GM19099 (cell line): Measurements from ENCODE around the gene SIRT4.

Experiments
- POLR2A ChIP-seq: IDR thresholded peaks from 3 replicates; pipeline ENCODE4 v1.6.1; 2011; ENCODE audit warnings: low read depth; ENCODE audit not compliant: insufficient read length; ENCODE audit errors: extremely low read depth

SIRT4 gene

GRCh38 chr12:120346031-120346430 lies 43.9 kb downstream of the SIRT4 start:
- no peak for TF ChIP-seq POLR2A

DNA sequence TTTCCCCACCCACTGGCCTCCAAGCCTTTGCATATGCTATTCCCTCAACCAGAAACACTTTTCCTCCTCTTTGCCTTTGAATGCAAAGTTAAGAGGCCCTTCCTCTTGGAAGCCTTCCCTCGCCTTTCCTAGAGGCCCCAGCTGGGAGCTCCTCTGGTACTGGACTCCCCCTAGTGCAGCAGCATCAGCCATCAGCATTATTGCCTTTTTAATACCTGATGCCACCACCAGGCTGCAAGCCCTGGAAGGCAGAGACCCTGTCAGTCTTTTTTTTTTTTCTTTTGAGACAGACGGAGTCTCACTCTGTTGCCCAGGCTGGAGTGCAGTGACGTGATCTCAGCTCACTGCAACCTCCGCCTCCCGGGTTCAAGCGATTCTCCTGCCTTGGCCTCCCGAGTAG lies 44.6 kb downstream of the SIRT4 start:
- no peak for TF ChIP-seq POLR2A

DNA sequence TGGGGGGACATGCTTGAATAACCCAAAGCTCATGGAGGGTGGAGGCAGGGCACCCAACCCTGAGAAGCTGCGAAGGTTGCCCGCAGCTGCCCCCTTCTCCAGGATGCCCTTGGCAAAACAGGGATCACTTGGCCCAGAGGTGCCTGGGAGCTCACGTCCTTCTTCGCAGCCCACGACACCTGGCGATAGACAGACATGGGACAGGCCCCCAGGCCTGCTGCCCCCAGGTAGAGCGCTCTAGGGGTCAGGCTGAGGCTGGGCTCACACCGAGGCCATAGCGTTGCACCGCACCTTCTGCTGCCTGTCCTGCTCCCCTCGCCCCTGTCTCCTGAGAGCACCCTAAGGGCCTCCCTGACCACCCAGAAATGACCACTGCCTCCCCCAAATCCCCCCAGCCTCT lies 45.6 kb downstream of the SIRT4 start:
- no peak for TF ChIP-seq POLR2A

GRCh38 chr12:120350576-120351350 lies 48.6 kb downstream of the SIRT4 start:
- no peak for TF ChIP-seq POLR2A

DNA sequence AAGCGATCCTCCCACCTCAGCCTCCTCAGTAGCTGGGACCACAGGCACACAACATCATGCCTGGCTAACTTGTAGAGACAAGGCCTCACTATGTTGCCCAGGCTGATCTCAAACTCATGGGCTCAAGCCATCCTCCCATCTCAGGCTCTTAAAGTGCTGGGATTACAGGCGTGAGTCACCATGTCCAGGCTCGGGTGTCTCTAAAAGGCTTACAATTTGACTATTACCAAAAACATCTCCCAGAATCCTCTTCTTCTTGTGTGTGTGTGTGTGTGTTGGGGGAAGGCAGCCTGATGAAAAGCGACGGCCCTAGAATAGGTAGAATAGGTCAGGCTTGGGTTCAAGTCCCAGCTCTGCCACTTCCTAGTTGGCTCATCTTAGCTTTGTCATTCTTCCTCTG lies 50.0 kb downstream of the SIRT4 start:
- TF ChIP-seq POLR2A, result no peak

DNA sequence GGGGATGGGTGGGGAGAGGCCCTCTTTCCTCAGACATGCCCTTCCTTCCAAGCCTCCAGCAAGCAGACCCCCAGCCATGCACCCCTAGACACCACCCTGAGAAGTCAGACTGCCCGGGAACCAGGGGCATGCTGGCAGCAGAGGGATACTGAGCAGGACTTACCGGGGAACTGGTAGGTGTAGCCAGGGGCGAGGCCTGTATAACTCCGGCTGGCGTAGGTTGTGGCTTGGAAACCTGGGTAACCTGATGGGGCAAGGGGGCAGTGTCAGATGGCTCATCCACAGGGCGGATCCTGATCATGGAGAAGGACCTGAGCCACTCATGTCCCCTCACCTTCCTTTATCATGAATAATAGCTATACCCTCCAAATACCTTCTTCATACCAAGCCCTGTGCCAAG lies 51.0 kb downstream of the SIRT4 start:
- no peak for TF ChIP-seq POLR2A

DNA sequence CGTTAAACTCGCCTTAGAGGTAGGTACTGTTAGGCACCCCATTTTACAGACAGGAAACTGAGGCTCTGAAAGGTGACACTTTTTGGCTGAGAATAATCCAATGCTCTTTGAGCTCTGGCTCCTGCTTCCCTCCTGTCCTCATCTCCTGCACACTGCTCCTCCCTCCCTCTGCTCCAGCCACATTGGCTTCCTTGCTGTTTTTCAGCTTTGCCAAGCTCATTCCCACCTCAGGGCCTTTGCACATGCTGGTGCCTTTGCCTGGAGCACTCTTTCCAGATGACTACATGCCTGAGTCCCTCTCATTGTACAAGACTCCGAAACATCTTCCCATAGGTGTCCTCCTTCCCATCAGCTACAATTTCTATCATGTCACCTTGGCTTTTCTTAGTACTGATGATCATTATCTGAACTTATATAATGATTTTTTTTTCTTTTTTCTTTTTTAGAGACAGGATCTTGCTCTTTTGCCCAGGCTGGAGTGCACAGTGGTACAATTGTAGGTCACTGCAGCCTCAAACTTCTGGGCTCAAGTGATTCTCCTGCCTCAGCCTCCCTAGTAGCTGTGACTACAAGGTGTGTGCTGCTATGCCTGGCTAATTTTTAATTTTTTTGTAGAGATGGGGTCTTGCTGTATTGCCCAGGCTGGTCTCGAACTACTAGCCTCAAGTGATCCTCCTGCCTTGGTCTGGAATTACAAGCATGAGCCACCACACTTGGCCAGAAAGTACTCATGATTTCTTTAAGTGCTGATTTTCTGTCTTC lies 51.6 kb downstream of the SIRT4 start:
- no peak for TF ChIP-seq POLR2A

DNA sequence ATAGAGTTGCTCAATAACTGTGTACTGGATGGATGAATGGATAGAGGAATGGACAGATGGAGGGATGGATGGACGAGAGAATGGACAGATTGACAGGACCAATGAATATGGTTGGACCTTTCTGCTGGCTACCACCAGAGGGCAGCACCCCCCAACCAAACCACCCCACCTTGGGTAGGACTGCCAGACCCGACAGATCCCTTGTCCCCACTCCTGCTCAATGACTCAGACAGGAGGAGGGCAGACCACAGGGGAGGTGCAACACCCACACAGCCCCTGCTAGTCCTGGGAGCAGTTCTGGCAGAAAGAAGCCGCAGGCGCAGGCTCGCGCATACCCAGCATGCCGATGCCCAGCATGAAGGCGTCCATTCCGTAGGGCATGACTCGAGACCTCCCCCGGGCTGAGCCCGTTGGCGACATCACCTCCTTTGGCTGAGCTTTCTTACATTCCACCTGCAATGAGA lies 54.5 kb downstream of the SIRT4 start:
- TF ChIP-seq POLR2A, result no peak

- TF ChIP-seq POLR2A, result no peak
Measured at GRCh38 chr12:120357104-120357503, 55.0 kb downstream of the SIRT4 start.

- TF ChIP-seq POLR2A, result no peak
Measured at GRCh38 chr12:120358412-120359100, 56.4 kb downstream of the SIRT4 start.

DNA sequence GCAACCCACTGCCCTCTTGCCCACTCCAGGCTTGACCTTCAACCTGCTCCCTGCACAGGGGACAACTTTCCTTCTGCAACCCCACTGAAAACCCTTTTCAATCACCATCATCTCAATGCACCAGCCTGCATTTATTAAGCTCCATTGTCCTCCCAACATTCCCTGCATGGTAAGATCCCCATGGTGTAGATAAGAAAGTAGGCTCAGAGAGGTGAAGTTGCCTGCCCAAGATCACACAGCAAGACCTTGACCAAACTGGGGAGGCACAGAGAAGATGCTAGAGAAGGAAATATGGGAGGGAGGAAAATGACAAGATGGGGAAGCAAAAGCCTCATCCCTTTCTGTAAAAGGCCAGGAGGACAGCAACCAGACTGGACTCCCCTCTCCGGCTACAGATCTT lies 57.0 kb downstream of the SIRT4 start:
- TF ChIP-seq POLR2A, result no peak

DNA sequence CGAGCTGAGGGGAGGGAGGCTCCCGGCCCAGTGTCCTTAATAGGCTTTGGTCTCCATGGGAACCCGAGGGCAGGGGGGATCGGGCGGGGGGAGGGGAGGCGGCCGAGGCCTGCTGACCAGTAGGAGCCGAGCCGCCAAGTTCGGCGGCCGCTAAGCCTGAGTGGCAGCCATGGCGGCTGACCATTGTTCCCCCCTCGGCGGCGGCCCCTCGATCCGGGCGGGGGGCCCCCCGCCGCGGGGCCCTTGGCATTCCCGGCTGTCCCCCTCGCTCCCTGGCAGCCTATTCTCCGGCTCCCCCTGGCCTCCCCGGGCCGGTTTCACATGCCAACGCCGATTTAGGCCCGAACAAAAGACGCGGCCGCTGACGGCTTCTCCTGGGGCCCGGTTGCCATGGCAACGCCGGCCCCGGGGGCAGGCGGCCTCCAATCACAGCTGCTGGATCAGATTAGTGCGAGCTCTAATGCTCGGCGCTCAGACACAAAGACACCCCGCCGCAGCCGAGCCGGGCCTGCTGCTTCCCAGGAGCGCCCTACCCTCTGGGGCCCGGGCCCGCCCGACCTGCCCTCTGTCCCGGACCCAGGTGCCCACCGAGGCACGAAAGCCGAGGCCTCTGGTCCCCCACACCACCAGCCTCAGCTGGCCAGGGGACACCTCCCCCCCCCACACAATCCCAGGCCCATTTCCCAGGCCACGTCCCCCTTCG lies 59.5 kb downstream of the SIRT4 start:
- TF ChIP-seq POLR2A, result no peak
